H1 (cell line): ENCODE results near the gene PABPC4L. TPM values are rescaled to one million over a fixed set of nuclear protein-coding genes. Genes with fewer than 3 reads are reported as not detected.

Source experiments
- CTCF ChIA-PET: fragments of 300-600 bp; sonication (Branson Sonifier 250); formaldehyde crosslinking; loops from one replicate; lab custom pipeline; 2021; ENCODE audit not compliant: partially characterized antibody; lab: Charles Lee
- POLR2A ChIA-PET: fragments of 300-600 bp; sonication (Branson Sonifier 250); formaldehyde crosslinking; loops from one replicate; lab custom pipeline; 2021; ENCODE audit warnings: inconsistent platforms; ENCODE audit not compliant: partially characterized antibody; lab: Charles Lee
- DNase-seq, 2 experiments: peaks; one replicate each; pipeline versions ENCODE4 v3.0.0 to v3.0.0-alpha.2; 2010 to 2022; ENCODE audit warnings: low spot score in 2 of 2, low read depth in 1 of 2, mixed read lengths in 1 of 2
- FAIRE-seq: peaks from 2 replicates; lab custom pipeline; 2011; peaks lifted over from hg19 to GRCh38; lab: Jason Lieb, UNC
- H2AFZ ChIP-seq: 2 replicates; pipeline ENCODE4 v1.8.1; 2012; ENCODE audit warnings: low read length, inconsistent platforms
- H2AK5ac ChIP-seq: 2 replicates; pipeline ENCODE4 v1.6.1; 2013; ENCODE audit warnings: low read depth, low read length
- H2BK120ac ChIP-seq: replicated peaks from 2 replicates; pipeline ENCODE3; 2013; ENCODE audit warnings: low read depth, low read length, inconsistent platforms
- H2BK12ac ChIP-seq: 2 replicates; pipeline ENCODE4 v1.6.1; 2013; ENCODE audit warnings: low read depth, low read length
- H2BK15ac ChIP-seq: 2 replicates; pipeline ENCODE4 v1.6.1; 2013; ENCODE audit warnings: low read length
- H2BK20ac ChIP-seq: 2 replicates; pipeline ENCODE4 v1.6.1; 2013; ENCODE audit warnings: low read length
- H2BK5ac ChIP-seq: 2 replicates; pipeline ENCODE4 v1.6.1; 2013; ENCODE audit warnings: low read depth, low read length
- H3K14ac ChIP-seq: 2 replicates; pipeline ENCODE4 v1.6.1; 2013; ENCODE audit warnings: inconsistent platforms; ENCODE audit not compliant: insufficient read length
- H3K18ac ChIP-seq: 2 replicates; pipeline ENCODE4 v1.6.1; 2013; ENCODE audit warnings: low read length; ENCODE audit errors: extremely low read depth
- H3K23ac ChIP-seq: 2 replicates; pipeline ENCODE4 v1.6.1; 2013; ENCODE audit warnings: inconsistent platforms; ENCODE audit not compliant: insufficient read length
- H3K23me2 ChIP-seq: 2 replicates; pipeline ENCODE4 v1.6.1; 2013; ENCODE audit warnings: low read depth, low read length
- H3K27ac ChIP-seq: 2 replicates; pipeline ENCODE4 v1.6.1; 2011; ENCODE audit warnings: low read depth, low read length, inconsistent platforms
- H3K27me3 ChIP-seq, 4 experiments: replicated peaks in 1 of 4; 1 replicate in 1 of 4; 2 replicates in 3 of 4; pipeline versions ENCODE4 v1.6.1 to v1.8.1; 2011 to 2013; ENCODE audit warnings: low read length in 3 of 4, mild to moderate bottlenecking in 3 of 4, inconsistent platforms in 2 of 4, mixed read lengths in 2 of 4, moderate library complexity in 1 of 4; ENCODE audit not compliant: control insufficient read depth in 3 of 4, insufficient read depth in 3 of 4; ENCODE audit errors: extremely low read depth in 1 of 4
- H3K36me3 ChIP-seq, 4 experiments: 2 replicates each; pipeline versions ENCODE4 v1.6.1 to v1.8.1; 2011 to 2013; ENCODE audit warnings: mild to moderate bottlenecking in 4 of 4, low read length in 3 of 4, moderate library complexity in 2 of 4, control low read depth in 1 of 4, inconsistent platforms in 1 of 4; ENCODE audit not compliant: insufficient read depth in 4 of 4, control insufficient read depth in 2 of 4
- H3K4ac ChIP-seq: replicated peaks from 2 replicates; pipeline ENCODE3; 2013; ENCODE audit warnings: low read length, low read depth, mixed read lengths, inconsistent platforms; ENCODE audit not compliant: insufficient read length
- H3K4me1 ChIP-seq, 4 experiments: replicated peaks in 1 of 4; 1 replicate in 1 of 4; 2 replicates in 3 of 4; pipeline versions ENCODE4 v1.6.1 to v1.8.1; 2011 to 2013; ENCODE audit warnings: low read length in 3 of 4, inconsistent platforms in 2 of 4, mixed read lengths in 1 of 4; ENCODE audit not compliant: insufficient read depth in 4 of 4, control insufficient read depth in 3 of 4
- H3K4me2 ChIP-seq, 2 experiments: 2 replicates each; pipeline versions ENCODE4 v1.6.1 to v1.8.1; 2011 to 2013; ENCODE audit warnings: low read depth in 2 of 2, low read length in 2 of 2, control low read depth in 1 of 2, inconsistent platforms in 1 of 2, mild to moderate bottlenecking in 1 of 2; ENCODE audit not compliant: insufficient read depth in 1 of 2
- H3K4me3 ChIP-seq, 4 experiments: fragments of 200-600, 300-600 bp in 1 of 4; sonication (generic), shearing (Covaris generic), sonication (Bioruptor Twin) in 1 of 4; 2 replicates each; pipeline versions ENCODE4 v1.5.1 to v1.8.1; 2011 to 2016; ENCODE audit warnings: low read length in 4 of 4, low read depth in 3 of 4, control low read depth in 2 of 4, inconsistent platforms in 2 of 4, mild to moderate bottlenecking in 2 of 4, mixed read lengths in 1 of 4, moderate library complexity in 1 of 4; ENCODE audit not compliant: insufficient read depth in 2 of 4; ENCODE audit errors: extremely low read depth in 1 of 4
- H3K56ac ChIP-seq: replicated peaks from 2 replicates; pipeline ENCODE3; 2013; ENCODE audit warnings: low read depth, mild to moderate bottlenecking, mixed read lengths, low read length, inconsistent platforms; ENCODE audit not compliant: insufficient read length
- H3K79me1 ChIP-seq: 2 replicates; pipeline ENCODE4 v1.6.1; 2013; ENCODE audit warnings: low read depth, low read length, control low read depth
- H3K79me2 ChIP-seq, 2 experiments: 2 replicates each; pipeline versions ENCODE4 v1.6.1 to v1.8.1; 2012 to 2013; ENCODE audit warnings: low read length in 2 of 2, mild to moderate bottlenecking in 2 of 2, inconsistent platforms in 1 of 2; ENCODE audit not compliant: insufficient read depth in 2 of 2, control insufficient read depth in 1 of 2
- H3K9ac ChIP-seq, 4 experiments: replicated peaks in 1 of 4; 1 replicate in 1 of 4; 2 replicates in 3 of 4; pipeline versions ENCODE4 v1.6.1 to v1.8.1; 2011 to 2013; ENCODE audit warnings: low read depth in 3 of 4, low read length in 3 of 4, control low read depth in 2 of 4, mild to moderate bottlenecking in 2 of 4, moderate library complexity in 2 of 4, inconsistent platforms in 1 of 4; ENCODE audit errors: extremely low read depth in 1 of 4
- H3K9me3 ChIP-seq, 2 experiments: 2 replicates each; pipeline versions ENCODE4 v1.6.1 to v1.8.1; 2012 to 2013; ENCODE audit warnings: mild to moderate bottlenecking in 2 of 2, moderate library complexity in 2 of 2, control low read depth in 1 of 2, inconsistent platforms in 1 of 2, low read depth in 1 of 2, low read length in 1 of 2, mixed read lengths in 1 of 2; ENCODE audit not compliant: insufficient read depth in 2 of 2
- H4K20me1 ChIP-seq, 2 experiments: replicated peaks in 1 of 2; 2 replicates each; pipeline versions ENCODE3 to v1.8.1; 2011 to 2013; ENCODE audit warnings: inconsistent platforms in 2 of 2, low read length in 2 of 2, mild to moderate bottlenecking in 1 of 2; ENCODE audit not compliant: insufficient read depth in 2 of 2, control insufficient read depth in 1 of 2
- H4K5ac ChIP-seq: 2 replicates; pipeline ENCODE4 v1.6.1; 2013; ENCODE audit warnings: low read length, low read depth, mixed read lengths, inconsistent platforms; ENCODE audit not compliant: insufficient read length
- H4K8ac ChIP-seq: 2 replicates; pipeline ENCODE4 v1.8.0; 2013; ENCODE audit warnings: mild to moderate bottlenecking, moderate library complexity, low read length, inconsistent platforms; ENCODE audit not compliant: insufficient read depth; ENCODE audit errors: extremely low read depth
- H4K91ac ChIP-seq: replicated peaks from 2 replicates; pipeline ENCODE3; 2013; ENCODE audit warnings: low read length, mixed read lengths, inconsistent platforms; ENCODE audit not compliant: insufficient read length
- ATF3 ChIP-seq: IDR thresholded peaks from 2 replicates; pipeline ENCODE4 v1.6.1; 2011; ENCODE audit warnings: low read depth, mild to moderate bottlenecking, low read length; ENCODE audit not compliant: insufficient read depth
- CBX8 ChIP-seq: fragments of 300-800, 300-1000 bp; sonication (generic); IDR thresholded peaks from 2 replicates; pipeline ENCODE4 v1.7.1; 2016; ENCODE audit warnings: low read depth, low read length, borderline replicate concordance
- CEBPB ChIP-seq: IDR thresholded peaks from 2 replicates; pipeline ENCODE4 v1.6.1; 2012; ENCODE audit warnings: low read depth, low read length
- CHD2 ChIP-seq: IDR thresholded peaks from 2 replicates; pipeline ENCODE4 v1.6.1; 2012; ENCODE audit warnings: low read length, improper control_type of control experiment
- E2F6 ChIP-seq: IDR thresholded peaks from 2 replicates; pipeline ENCODE4 v1.6.1; 2012; ENCODE audit warnings: inconsistent platforms
- EP300 ChIP-seq, 2 experiments: IDR thresholded peaks; 1 replicate in 1 of 2; 2 replicates in 1 of 2; pipeline ENCODE4 v1.6.1; 2011 to 2012; ENCODE audit warnings: low read depth in 2 of 2, low read length in 2 of 2, mild to moderate bottlenecking in 2 of 2, borderline replicate concordance in 1 of 2, inconsistent platforms in 1 of 2, moderate library complexity in 1 of 2
- JUN ChIP-seq: IDR thresholded peaks from 2 replicates; pipeline ENCODE4 v1.6.1; 2011; ENCODE audit warnings: low read depth, mild to moderate bottlenecking, improper control_type of control experiment, low read length
- POU5F1 ChIP-seq: IDR thresholded peaks from 2 replicates; pipeline ENCODE4 v1.6.1; 2011; ENCODE audit warnings: low read depth, mild to moderate bottlenecking, low read length, moderate library complexity
- RAD21 ChIP-seq, 2 experiments: IDR thresholded peaks in 1 of 2; conservative IDR thresholded peaks in 1 of 2; 2 replicates each; pipeline ENCODE4 v1.6.1; 2011; ENCODE audit warnings: low read depth in 2 of 2, low read length in 2 of 2, improper control_type of control experiment in 1 of 2, inconsistent platforms in 1 of 2, mild to moderate bottlenecking in 1 of 2, moderate library complexity in 1 of 2
- TCF12 ChIP-seq: IDR thresholded peaks from 2 replicates; pipeline ENCODE4 v1.6.1; 2011; ENCODE audit warnings: low read depth, mild to moderate bottlenecking, low read length
- USF2 ChIP-seq: IDR thresholded peaks from 2 replicates; pipeline ENCODE4 v1.6.1; 2011; ENCODE audit warnings: low read length, improper control_type of control experiment
- WGBS, 2 experiments: shearing (Covaris generic) in 1 of 2; methylation state at CpG; one replicate each; pipeline versions ENCODE4 v1.1.6 to v1.1.7; 2013 to 2015; ENCODE audit warnings: low lambda C conversion rate in 2 of 2, mixed read lengths in 2 of 2, inconsistent platforms in 1 of 2, low coverage in 1 of 2, missing lambda C conversion rate in 1 of 2; ENCODE audit not compliant: insufficient replicate concordance in 2 of 2, insufficient coverage in 1 of 2, insufficient read length in 1 of 2; ENCODE audit errors: extremely low coverage in 1 of 2, missing lambda C conversion rate in 1 of 2; 5-methylcytosine and 5-hydroxymethylcytosine counted together
- polyA plus RNA-seq, 7 experiments: library from polyadenylated mRNA; depleted of rRNA in 3 of 7; stranded (reverse) in 5 of 7; unstranded in 2 of 7; fragments of >200 nt in 5 of 7; fragments of 200-250 nt in 2 of 7; gene quantifications; 1 replicate in 5 of 7; 2 replicates in 1 of 7; 4 replicates in 1 of 7; pipeline versions ENCODE4 v1.2.1 to v1.2.3, GENCODE V29; 2011 to 2013; ENCODE audit warnings: missing spikeins in 2 of 7, mixed read lengths in 2 of 7
- total RNA-seq: library from RNA; stranded (reverse); fragmentation: NEBNext Ultra II Directional; extraction: Animal tissue kit (Norgen Biotek cat#: 25700); gene quantifications from 2 replicates; pipeline ENCODE4 v1.2.1, GENCODE V29; 2021

The PABPC4L gene
- total and polyA plus RNA-seq, 2 of the 8 experiments (the other 6 are each of a cell fraction or from before 2014, with no cell fraction given), result 0.51 to 4.2 TPM

- no peak overlapping the region for H2BK12ac ChIP-seq
- no peak overlapping the region for H3K27ac ChIP-seq
- H4K5ac ChIP-seq, result no peak overlapping the region
- H3K79me2 ChIP-seq, result no peaks in the 10 kb centered on the region
- CTCF ChIA-PET, result interaction anchor here (0.7 to 1.2 kb wide), 2 partner anchors 135 to 1318 kb away, joined by 3 read pairs; no protein-coding TSS in a partner anchor
- no peaks in the 10 kb centered on the region for H4K20me1 ChIP-seq
- H2BK120ac ChIP-seq, result no peak overlapping the region
- 88% methylated on average over 2 of the region's 2 CpGs; no CpG with 5 or more reads in 1 of the 2 experiments for WGBS, 2 experiments
- no peak overlapping the region for H3K14ac ChIP-seq
- H3K27me3 ChIP-seq, result no peaks in the 10 kb centered on the region
- H3K4ac ChIP-seq, result no peak overlapping the region
- no peak overlapping the region for H4K8ac ChIP-seq
- H3K18ac ChIP-seq, result no peak overlapping the region
- no peaks in the 10 kb centered on the region; the same call in 1 of the 2 replicates for H3K23me2 ChIP-seq
- no peak overlapping the region for H2AK5ac ChIP-seq
- peak overlapping the region in 1 of 4 experiments; percentile 6; a peak in 1 of 7 replicates for H3K9ac ChIP-seq
- H2AFZ ChIP-seq, result peak overlapping the region; percentile 24; the same call in 1 of the 2 replicates
- H2BK5ac ChIP-seq, result no peak overlapping the region
- no peaks in the 10 kb centered on the region for H3K36me3 ChIP-seq
- H4K91ac ChIP-seq, result no peak overlapping the region
- H3K9me3 ChIP-seq, result no peaks in the 10 kb centered on the region
- DNase-seq, result no peak
- no peak for FAIRE-seq
- H3K79me1 ChIP-seq, result no peaks in the 10 kb centered on the region
- no peak overlapping the region for H2BK15ac ChIP-seq
- H3K4me3 ChIP-seq, result no peak overlapping the region
- POLR2A ChIA-PET, result no interaction called here
- H3K4me1 ChIP-seq, result no peaks in the 10 kb centered on the region
- no peak overlapping the region for H3K56ac ChIP-seq
- no peak overlapping the region for H2BK20ac ChIP-seq
- H3K4me2 ChIP-seq, result no peak overlapping the region
- no peak overlapping the region for H3K23ac ChIP-seq
- TF ChIP-seq EP300 (IDR thresholded peaks at IDR 0.05; ENCODE audit: borderline replicate concordance in 1 of 2, low read depth in 2 of 2, low read length in 2 of 2) (no peak), TCF12 (no peak), RAD21 (IDR thresholded peaks at IDR 0.05 in 1 of 2, conservative IDR thresholded peaks at IDR 0.05 in 1 of 2; ENCODE audit: low read depth in 2 of 2, low read length in 2 of 2) (no peak), POU5F1 (no peak), CBX8 (no peak), JUN (no peak), ATF3 (no peak), E2F6 (no peak), CHD2 (no peak), CEBPB (no peak), USF2 (no peak)
These were observed 41.4 kb downstream of the PABPC4L start for GRCh38 chr4:134160211-134160610.
